GM23338 (cell line): ENCODE results near the gene ALOX5AP. TPM values are rescaled to one million over a fixed set of nuclear protein-coding genes. Genes with fewer than 3 reads are reported as not detected.

Experiments
- ATAC-seq: fragments of 200-7000 bp; cut with Tn5 transposase; 3 replicates; pipeline ENCODE4 v1.9.1; 2020
- DNase-seq: peaks from one replicate; pipeline ENCODE4 v3.0.0-alpha.2; 2015; ENCODE audit warnings: low spot score
- H2AFZ ChIP-seq: fragments of 200-600 bp; sonication (generic); 2 replicates; pipeline ENCODE4 v1.8.0; 2016; ENCODE audit warnings: antibody characterized with exemption, mild to moderate bottlenecking, moderate library complexity
- H3F3A ChIP-seq: fragments of 200-600 bp; sonication (generic); replicated peaks from 2 replicates; pipeline ENCODE4 v1.8.0; 2017; ENCODE audit warnings: antibody characterized with exemption, mixed run types, low read depth
- H3K27ac ChIP-seq: fragments of 200-600 bp; sonication (generic); 2 replicates; pipeline ENCODE4 v1.6.1; 2016; ENCODE audit warnings: low read depth
- H3K27me3 ChIP-seq: fragments of 200-600 bp; sonication (generic); 2 replicates; pipeline ENCODE4 v1.8.0; 2016; ENCODE audit warnings: mild to moderate bottlenecking, mixed run types, moderate library complexity; ENCODE audit not compliant: insufficient read depth
- H3K36me3 ChIP-seq: fragments of 200-600 bp; sonication (generic); 2 replicates; pipeline ENCODE4 v1.8.0; 2016; ENCODE audit warnings: mild to moderate bottlenecking; ENCODE audit not compliant: insufficient read depth
- H3K4me1 ChIP-seq: fragments of 200-600 bp; sonication (generic); 2 replicates; pipeline ENCODE4 v1.8.0; 2016; ENCODE audit warnings: mild to moderate bottlenecking, moderate library complexity; ENCODE audit not compliant: insufficient read depth
- H3K4me2 ChIP-seq: fragments of 200-600 bp; sonication (generic); 2 replicates; pipeline ENCODE4 v1.7.1; 2017; ENCODE audit warnings: mixed run types
- H3K4me3 ChIP-seq: fragments of 200-600 bp; sonication (generic); 2 replicates; pipeline ENCODE4 v1.6.1; 2016; ENCODE audit warnings: mixed run types
- H3K79me2 ChIP-seq: fragments of 200-600 bp; sonication (generic); replicated peaks from 2 replicates; pipeline ENCODE4 v1.8.0; 2017; ENCODE audit warnings: mild to moderate bottlenecking; ENCODE audit not compliant: insufficient read depth
- H3K9me2 ChIP-seq: fragments of 200-600 bp; sonication (generic); 2 replicates; pipeline ENCODE4 v1.8.0; 2017; ENCODE audit not compliant: insufficient read depth
- H4K20me1 ChIP-seq: fragments of 200-600 bp; sonication (generic); replicated peaks from 2 replicates; pipeline ENCODE4 v1.8.0; 2017; ENCODE audit warnings: mild to moderate bottlenecking; ENCODE audit not compliant: insufficient read depth
- H3K27ac Mint-ChIP-seq: 2 replicates; pipeline ENCODE4 v1.8.0; 2020; ENCODE audit warnings: inconsistent platforms, mild to moderate bottlenecking, moderate library complexity, mixed read lengths
- H3K27me3 Mint-ChIP-seq: 3 replicates; pipeline ENCODE4 v1.8.0; 2022; ENCODE audit warnings: low read depth, mild to moderate bottlenecking, moderate library complexity, mixed read lengths, inconsistent platforms; ENCODE audit not compliant: insufficient read depth, poor library complexity
- H3K36me3 Mint-ChIP-seq: 3 replicates; pipeline ENCODE4 v1.8.0; 2021; ENCODE audit warnings: low read depth, mild to moderate bottlenecking, inconsistent platforms, moderate library complexity, mixed read lengths
- H3K4me1 Mint-ChIP-seq: 3 replicates; pipeline ENCODE4 v1.8.0; 2020; ENCODE audit warnings: mild to moderate bottlenecking, inconsistent platforms, mixed read lengths
- H3K4me3 Mint-ChIP-seq: 3 replicates; pipeline ENCODE4 v1.8.0; 2021; ENCODE audit warnings: moderate library complexity, mild to moderate bottlenecking, inconsistent platforms, mixed read lengths
- H3K9me3 Mint-ChIP-seq: 3 replicates; pipeline ENCODE4 v1.8.0; 2020; ENCODE audit warnings: moderate library complexity, mild to moderate bottlenecking, inconsistent platforms, mixed read lengths
- CREB1 ChIP-seq: fragments of 250-450 bp; sonication (Bioruptor Pico); IDR thresholded peaks from 2 replicates; pipeline ENCODE4 v1.5.0; 2020; ENCODE audit warnings: low read depth, mild to moderate bottlenecking, moderate library complexity
- CTCF ChIP-seq, 2 experiments: fragments of 200-600 bp in 1 of 2; sonication (generic) in 1 of 2; conservative IDR thresholded peaks; 2 replicates each; pipeline versions ENCODE4 v1.5.1 to v1.6.1; 2016 to 2017; ENCODE audit warnings: antibody characterized with exemption in 2 of 2, low read depth in 2 of 2, mild to moderate bottlenecking in 2 of 2, moderate library complexity in 1 of 2
- ETS1 ChIP-seq: IDR thresholded peaks from 2 replicates; pipeline ENCODE4 v1.6.1; 2016; ENCODE audit warnings: antibody characterized with exemption
- EZH2phosphoT487 ChIP-seq: fragments of 200-600 bp; sonication (generic); IDR thresholded peaks from one replicate; pipeline ENCODE4 v1.8.1; 2018; ENCODE audit warnings: antibody characterized with exemption; ENCODE audit not compliant: unreplicated experiment
- JUNB ChIP-seq: IDR thresholded peaks from one replicate; pipeline ENCODE4 v1.6.1; 2016; ENCODE audit warnings: antibody characterized with exemption; ENCODE audit not compliant: unreplicated experiment
- NANOG ChIP-seq: IDR thresholded peaks from 2 replicates; pipeline ENCODE4 v1.6.1; 2016; ENCODE audit warnings: antibody characterized with exemption, borderline replicate concordance
- POLR2AphosphoS5 ChIP-seq: IDR thresholded peaks from 2 replicates; pipeline ENCODE4 v1.6.1; 2016; ENCODE audit warnings: antibody characterized with exemption, low read depth
- REST ChIP-seq: IDR thresholded peaks from one replicate; pipeline ENCODE4 v1.6.1; 2018; ENCODE audit warnings: antibody characterized with exemption; ENCODE audit not compliant: unreplicated experiment
- STAT1 ChIP-seq: IDR thresholded peaks from one replicate; pipeline ENCODE4 v1.6.1; 2016; ENCODE audit warnings: antibody characterized with exemption; ENCODE audit not compliant: unreplicated experiment
- ZNF114 ChIP-seq: fragments of 250-450 bp; sonication (Bioruptor Pico); IDR thresholded peaks from 2 replicates; pipeline ENCODE4 v1.5.0; 2020; ENCODE audit warnings: mild to moderate bottlenecking, moderate library complexity
- ZNF331 ChIP-seq: fragments of 250-450 bp; sonication (Bioruptor Pico); IDR thresholded peaks from 2 replicates; pipeline ENCODE4 v1.5.0; 2020; ENCODE audit warnings: low read depth, mild to moderate bottlenecking, moderate library complexity
- polyA plus RNA-seq: library from polyadenylated mRNA; unstranded; fragments of >200 nt; fragmentation: Nextera tagmentation; extraction: Ambion mirVana; gene quantifications from 2 replicates; pipeline ENCODE4 v1.2.1, GENCODE V29; 2016
- total RNA-seq: library from RNA; depleted of rRNA; stranded (reverse); fragments of >200 nt; shearing (Covaris generic); gene quantifications from 2 replicates; pipeline ENCODE4 v1.2.3, GENCODE V29; 2014

ALOX5AP gene
- total and polyA plus RNA-seq, 2 experiments from 2014 or later: 0.23 TPM; not detected in 1

GRCh38 chr13:30802953-30803478 is 67.7 kb downstream of the ALOX5AP start:
- peak overlapping the region; percentile 43; the same call in 1 of the 2 replicates for H3K4me3 ChIP-seq
- peaks cover 14% of the 10 kb centered on the region for H3K27me3 Mint-ChIP-seq
- H3K4me3 Mint-ChIP-seq: peak overlapping the region; percentile 47; the same call in 2 of the 3 replicates
- no peaks in the 10 kb centered on the region; the same call in 1 of the 2 replicates for H3K4me1 ChIP-seq
- no peaks in the 10 kb centered on the region for H4K20me1 ChIP-seq
- no peaks in the 10 kb centered on the region for H3K79me2 ChIP-seq
- DNase-seq (peak; percentile 88), ATAC-seq (peak; percentile 98)
- peak overlapping the region; percentile 96 for H2AFZ ChIP-seq
- peaks cover 18% of the 10 kb centered on the region for H3K4me1 Mint-ChIP-seq
- H3K36me3 Mint-ChIP-seq: no peaks in the 10 kb centered on the region
- no peaks in the 10 kb centered on the region for H3K9me3 Mint-ChIP-seq
- H3K27me3 ChIP-seq: no peaks in the 10 kb centered on the region
- no peaks in the 10 kb centered on the region for H3K9me2 ChIP-seq
- H3K27ac Mint-ChIP-seq: no peak overlapping the region
- H3K4me2 ChIP-seq: peak overlapping the region; percentile 73
- peak; percentile 81 to 92 for TF ChIP-seq CTCF (conservative IDR thresholded peaks at IDR 0.05; ENCODE audit: low read depth in 2 of 2)
- TF ChIP-seq POLR2AphosphoS5: no peak
- H3K36me3 ChIP-seq: no peaks in the 10 kb centered on the region
- H3F3A ChIP-seq: no peaks in the 10 kb centered on the region
- H3K27ac ChIP-seq: no peak overlapping the region

- Histone ChIP-seq H3K36me3 (no peaks in the 10 kb centered on the region), H3K4me2 (no peak overlapping the region), H3F3A (no peaks in the 10 kb centered on the region), H3K27me3 (no peaks in the 10 kb centered on the region), H3K79me2 (no peaks in the 10 kb centered on the region), H3K27ac (no peak overlapping the region), H3K4me3 (no peak overlapping the region), H4K20me1 (no peaks in the 10 kb centered on the region), H2AFZ (peak overlapping the region; percentile 96; the same call in 1 of the 2 replicates), H3K9me2 (no peaks in the 10 kb centered on the region), H3K4me1 (no peaks in the 10 kb centered on the region; the same call in 1 of the 2 replicates)
- peaks cover 17% of the 10 kb centered on the region for H3K4me1 Mint-ChIP-seq
- peaks cover 18% of the 10 kb centered on the region for H3K27me3 Mint-ChIP-seq
- H3K9me3 Mint-ChIP-seq: no peaks in the 10 kb centered on the region
- no peaks in the 10 kb centered on the region for H3K36me3 Mint-ChIP-seq
- ATAC-seq (no peak), DNase-seq (no peak)
- no peak overlapping the region for H3K27ac Mint-ChIP-seq
- no peak overlapping the region for H3K4me3 Mint-ChIP-seq
- TF ChIP-seq ZNF331 (CRISPR knock-in tag) (no peak), CTCF (conservative IDR thresholded peaks at IDR 0.05; ENCODE audit: low read depth in 2 of 2) (no peak), EZH2phosphoT487 (no peak), ZNF114 (CRISPR knock-in tag) (no peak), STAT1 (no peak), NANOG (no peak), CREB1 (CRISPR knock-in tag) (no peak), REST (no peak), JUNB (no peak), ETS1 (no peak)
Observed at GRCh38 chr13:30803749-30804148, 68.4 kb downstream of the ALOX5AP start.
